ENCODE data around the gene C19orf67. TPM values are rescaled to one million over a fixed set of nuclear protein-coding genes. Genes with fewer than 3 reads are reported as not detected.

C19orf67 gene
- total RNA-seq, 1 experiment from 2014 or later, result not detected

GRCh38 chr19:14120497-14120780 is 34.9 kb upstream of the C19orf67 start:
- H3K79me2 ChIP-seq (ENCODE audit: low read length), result peaks cover 19% of the 10 kb centered on the region
- H3K27ac ChIP-seq (ENCODE audit: low read length), result no peak overlapping the region
- CTCF ChIA-PET, result no interaction called here
- POLR2A ChIA-PET (ENCODE audit: unreplicated experiment), result no interaction called here
- H3K9me3 ChIP-seq (ENCODE audit: low read length), result no peaks in the 10 kb centered on the region
- no TSS peak for BruUV-seq (replicated peaks)
- H4K20me1 ChIP-seq (ENCODE audit: low read length), result no peaks in the 10 kb centered on the region
- TF ChIP-seq EZH2 (IDR thresholded peaks at IDR 0.05; ENCODE audit: low read length, unreplicated experiment) (no peak), EZH2phosphoT487 (IDR thresholded peaks at IDR 0.05; ENCODE audit: borderline replicate concordance, low read length) (no peak), CTCF (conservative IDR thresholded peaks at IDR 0.05; ENCODE audit: low read depth, low read length) (no peak)
- no peaks in the 10 kb centered on the region for H3K9me2 ChIP-seq (replicated peaks; ENCODE audit: low read length)
- no peak for ATAC-seq
- H3K4me1 ChIP-seq (ENCODE audit: insufficient read depth, low read length), result peaks cover 17% of the 10 kb centered on the region
- peaks cover 11% of the 10 kb centered on the region for H3F3A ChIP-seq (ENCODE audit: low read length, unreplicated experiment)
- H3K4me2 ChIP-seq (ENCODE audit: low read length), result no peak overlapping the region
- H3K36me3 ChIP-seq (ENCODE audit: low read depth, low read length), result peaks cover 20% of the 10 kb centered on the region; the same call in 1 of the 2 replicates
- no peak for DNase-seq
- H3K27me3 ChIP-seq (ENCODE audit: low read length), result no peaks in the 10 kb centered on the region
- H2AFZ ChIP-seq (ENCODE audit: low read length), result no peak overlapping the region
- intact Hi-C loops (cut with micrococcal nuclease), result no loop called here
- no peak overlapping the region for H3K9ac ChIP-seq (ENCODE audit: low read length)
- no peak overlapping the region for H3K4me3 ChIP-seq (ENCODE audit: low read length)

DNA sequence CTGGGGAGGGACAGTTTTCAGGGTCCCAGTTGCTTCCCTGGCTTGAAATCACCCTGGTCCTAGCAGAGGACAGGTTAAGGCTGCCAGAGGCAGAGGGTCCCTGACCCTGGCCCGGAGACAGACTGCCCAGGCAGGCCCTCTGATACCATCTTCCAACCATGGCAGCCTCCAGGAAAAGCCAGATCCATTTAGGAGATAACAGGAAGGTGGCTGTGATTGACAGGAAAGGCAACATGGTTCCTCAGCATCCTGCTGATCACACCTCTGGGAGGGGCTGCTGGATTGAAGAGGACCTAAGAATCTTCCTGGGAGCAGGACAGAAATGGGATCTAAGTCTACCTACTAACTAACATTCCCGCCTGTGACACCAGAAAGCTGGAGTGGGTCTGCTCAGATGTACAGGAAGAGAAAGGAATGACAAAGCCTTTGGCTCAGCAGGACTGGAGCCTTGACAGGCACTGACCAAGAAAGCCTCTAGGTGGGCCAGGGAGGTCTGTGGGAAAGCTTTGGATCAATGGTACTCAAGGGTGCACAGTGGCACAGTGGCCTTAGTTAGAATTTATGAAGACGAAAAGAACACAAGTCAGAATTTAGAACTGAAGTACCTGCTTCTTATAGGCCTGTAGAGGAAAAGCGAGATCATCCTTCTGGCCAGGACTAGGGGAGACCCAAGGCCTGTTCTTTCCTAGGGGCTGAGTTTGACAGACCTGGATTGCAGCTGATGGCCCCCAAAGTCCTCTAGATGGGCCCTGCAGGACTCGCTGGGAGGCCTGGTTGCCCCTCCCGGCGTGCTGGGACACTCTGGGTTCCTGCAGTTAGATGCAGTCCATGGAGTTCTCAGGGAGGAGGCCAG is 34.3 kb upstream of the C19orf67 start:
- H3K4me1 ChIP-seq (ENCODE audit: insufficient read depth, low read length), result peaks cover 17% of the 10 kb centered on the region
- no peak overlapping the region for H3K9ac ChIP-seq (ENCODE audit: low read length)
- H3K27me3 ChIP-seq (ENCODE audit: low read length), result no peaks in the 10 kb centered on the region
- TF ChIP-seq EZH2phosphoT487 (IDR thresholded peaks at IDR 0.05; ENCODE audit: borderline replicate concordance, low read length), result no peak
- H3K9me2 ChIP-seq (replicated peaks; ENCODE audit: low read length), result no peaks in the 10 kb centered on the region
- ChIA-PET CTCF (no interaction called here), POLR2A (ENCODE audit: unreplicated experiment) (no interaction called here)
- H2AFZ ChIP-seq (ENCODE audit: low read length), result no peak overlapping the region
- peaks cover 11% of the 10 kb centered on the region for H3F3A ChIP-seq (ENCODE audit: low read length, unreplicated experiment)
- no peak overlapping the region for H3K27ac ChIP-seq (ENCODE audit: low read length)
- H3K4me2 ChIP-seq (ENCODE audit: low read length), result no peak overlapping the region
- H3K9me3 ChIP-seq (ENCODE audit: low read length), result no peaks in the 10 kb centered on the region
- intact Hi-C loops (cut with micrococcal nuclease), result no loop called here
- BruUV-seq (replicated peaks), result no TSS peak
- peaks cover 16% of the 10 kb centered on the region; the same call in 1 of the 2 replicates for H3K36me3 ChIP-seq (ENCODE audit: low read depth, low read length)
- no peak overlapping the region for H3K4me3 ChIP-seq (ENCODE audit: low read length)
- DNase-seq (no peak), ATAC-seq (no peak)
- H4K20me1 ChIP-seq (ENCODE audit: low read length), result no peaks in the 10 kb centered on the region
- peaks cover 21% of the 10 kb centered on the region for H3K79me2 ChIP-seq (ENCODE audit: low read length)

DNA sequence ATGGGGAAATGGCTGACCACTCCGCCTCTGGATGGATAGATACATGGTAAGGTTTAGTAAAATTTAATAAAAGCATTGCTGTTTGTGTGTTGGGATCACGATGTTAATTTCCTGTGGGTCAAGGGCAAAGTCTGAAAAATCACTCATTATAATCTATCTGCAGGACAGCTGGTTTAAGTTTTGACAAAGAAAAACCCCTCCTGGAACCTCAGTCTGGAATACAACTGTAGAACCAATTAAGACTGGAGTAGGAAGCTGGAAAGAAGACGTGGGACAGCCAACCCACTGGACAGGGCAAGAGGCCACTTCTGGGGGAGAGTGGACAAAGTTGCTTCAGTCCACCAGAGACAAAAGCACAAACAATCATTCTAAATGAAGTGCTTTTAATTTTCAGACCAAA is 33.6 kb upstream of the C19orf67 start:
- DNase-seq (no peak), ATAC-seq (no peak)
- POLR2A ChIA-PET (ENCODE audit: unreplicated experiment), result no interaction called here
- Histone ChIP-seq H3K27ac (ENCODE audit: low read length) (no peak overlapping the region), H2AFZ (ENCODE audit: low read length) (no peak overlapping the region), H3K4me2 (ENCODE audit: low read length) (peak overlapping the region; percentile 94; the same call in 1 of the 2 replicates), H3K79me2 (ENCODE audit: low read length) (peaks cover 24% of the 10 kb centered on the region), H3F3A (ENCODE audit: low read length, unreplicated experiment) (peaks cover 11% of the 10 kb centered on the region), H3K9me2 (replicated peaks; ENCODE audit: low read length) (no peaks in the 10 kb centered on the region), H3K9ac (ENCODE audit: low read length) (no peak overlapping the region), H4K20me1 (ENCODE audit: low read length) (no peaks in the 10 kb centered on the region), H3K4me1 (ENCODE audit: insufficient read depth, low read length) (peaks cover 17% of the 10 kb centered on the region), H3K4me3 (ENCODE audit: low read length) (no peak overlapping the region), H3K9me3 (ENCODE audit: low read length) (no peaks in the 10 kb centered on the region), H3K36me3 (ENCODE audit: low read depth, low read length) (peaks cover 10% of the 10 kb centered on the region; the same call in 1 of the 2 replicates), H3K27me3 (ENCODE audit: low read length) (no peaks in the 10 kb centered on the region)
- intact Hi-C loops (cut with micrococcal nuclease), result no loop called here
- no peak for TF ChIP-seq EZH2 (IDR thresholded peaks at IDR 0.05; ENCODE audit: low read length, unreplicated experiment)
- BruUV-seq (replicated peaks), result no TSS peak
- CTCF ChIA-PET, result no interaction called here
